HTERT RPE-1 (cell line): ENCODE measurements around the gene TTC14.
"Not testable (repeated sequence)": the region's sequence is repeated elsewhere in the genome, so short reads cannot be mapped to it uniquely, and the experiment has no call there.

Experiments used
- in situ Hi-C: fragments of 300-500 bp; cut with MboI; formaldehyde crosslinking; loops from 4 replicates; pipeline ENCODE4 v1.14.3; 2020; ENCODE audit warnings: low sequenced_read_pairs

Gene TTC14, protein sequence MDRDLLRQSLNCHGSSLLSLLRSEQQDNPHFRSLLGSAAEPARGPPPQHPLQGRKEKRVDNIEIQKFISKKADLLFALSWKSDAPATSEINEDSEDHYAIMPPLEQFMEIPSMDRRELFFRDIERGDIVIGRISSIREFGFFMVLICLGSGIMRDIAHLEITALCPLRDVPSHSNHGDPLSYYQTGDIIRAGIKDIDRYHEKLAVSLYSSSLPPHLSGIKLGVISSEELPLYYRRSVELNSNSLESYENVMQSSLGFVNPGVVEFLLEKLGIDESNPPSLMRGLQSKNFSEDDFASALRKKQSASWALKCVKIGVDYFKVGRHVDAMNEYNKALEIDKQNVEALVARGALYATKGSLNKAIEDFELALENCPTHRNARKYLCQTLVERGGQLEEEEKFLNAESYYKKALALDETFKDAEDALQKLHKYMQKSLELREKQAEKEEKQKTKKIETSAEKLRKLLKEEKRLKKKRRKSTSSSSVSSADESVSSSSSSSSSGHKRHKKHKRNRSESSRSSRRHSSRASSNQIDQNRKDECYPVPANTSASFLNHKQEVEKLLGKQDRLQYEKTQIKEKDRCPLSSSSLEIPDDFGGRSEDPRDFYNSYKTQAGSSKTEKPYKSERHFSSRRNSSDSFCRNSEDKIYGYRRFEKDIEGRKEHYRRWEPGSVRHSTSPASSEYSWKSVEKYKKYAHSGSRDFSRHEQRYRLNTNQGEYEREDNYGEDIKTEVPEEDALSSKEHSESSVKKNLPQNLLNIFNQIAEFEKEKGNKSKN

DNA sequence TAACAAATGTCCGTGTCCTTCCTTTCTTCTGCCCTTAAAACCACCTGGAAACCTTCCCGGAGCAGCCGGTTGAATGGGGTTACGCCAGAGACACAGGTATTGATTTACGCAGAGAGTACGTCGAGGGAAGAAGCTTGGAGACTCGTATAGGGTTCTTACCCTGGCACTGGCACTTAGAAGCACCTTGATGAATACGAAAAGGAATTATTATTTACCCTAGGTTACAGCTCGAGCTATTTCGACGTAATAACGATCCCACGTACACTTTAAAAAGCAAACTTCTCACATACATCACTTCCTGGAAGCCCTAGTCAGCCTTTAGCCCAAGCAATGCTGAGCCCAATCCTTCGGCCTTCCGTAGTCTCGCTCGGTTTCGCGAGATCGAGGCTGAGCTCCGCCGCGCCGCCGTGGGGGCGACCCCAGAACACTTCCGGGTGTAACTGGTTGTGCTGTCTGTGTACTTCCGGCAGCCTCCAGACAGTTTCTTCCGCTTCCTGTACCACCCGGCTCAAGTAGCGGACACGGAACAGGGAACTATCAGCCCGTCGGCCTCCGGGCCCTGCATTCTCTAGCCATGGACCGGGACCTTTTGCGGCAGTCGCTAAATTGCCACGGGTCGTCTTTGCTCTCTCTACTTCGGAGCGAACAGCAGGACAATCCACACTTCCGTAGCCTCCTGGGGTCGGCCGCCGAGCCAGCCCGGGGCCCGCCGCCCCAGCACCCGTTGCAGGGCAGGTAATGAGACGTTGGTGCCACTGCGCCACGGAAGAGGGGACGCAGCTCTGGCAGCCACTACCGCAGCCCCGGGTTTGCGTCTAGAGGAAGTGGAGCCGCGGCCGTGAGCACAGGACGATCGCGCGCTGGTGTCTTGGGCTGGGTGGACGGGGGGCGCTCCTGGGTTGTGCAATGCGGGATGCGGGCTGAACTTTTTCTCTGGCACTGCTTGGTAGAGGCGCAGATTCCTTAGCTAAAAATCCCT, at the start of gene TTC14:
TTC14 (plus strand) TSS at position 476 of the 979 bp plus-strand sequence; CDS start at position 575, 99 bp downstream.
- in situ Hi-C loops: no loop called here

DNA sequence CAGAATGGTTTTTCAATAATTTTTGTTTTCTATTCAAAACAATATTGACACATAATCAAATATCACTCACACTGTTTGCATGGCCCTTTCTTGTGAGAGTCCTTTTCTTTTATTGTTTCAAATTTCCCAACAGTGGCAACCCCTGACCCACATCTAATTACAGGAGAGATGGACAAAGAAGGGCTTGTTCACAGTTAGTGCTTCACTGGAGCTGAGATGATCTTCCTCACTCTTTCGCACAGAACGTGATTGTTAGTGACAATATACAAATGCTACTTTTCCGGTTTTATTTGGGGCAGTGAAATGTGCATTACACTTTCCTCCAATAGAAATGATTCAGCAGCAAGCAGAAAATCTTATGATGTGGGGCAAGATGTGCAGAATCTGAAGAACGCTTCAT, 38.6 kb upstream of the TTC14 start:
- in situ Hi-C loops: no loop called here

DNA sequence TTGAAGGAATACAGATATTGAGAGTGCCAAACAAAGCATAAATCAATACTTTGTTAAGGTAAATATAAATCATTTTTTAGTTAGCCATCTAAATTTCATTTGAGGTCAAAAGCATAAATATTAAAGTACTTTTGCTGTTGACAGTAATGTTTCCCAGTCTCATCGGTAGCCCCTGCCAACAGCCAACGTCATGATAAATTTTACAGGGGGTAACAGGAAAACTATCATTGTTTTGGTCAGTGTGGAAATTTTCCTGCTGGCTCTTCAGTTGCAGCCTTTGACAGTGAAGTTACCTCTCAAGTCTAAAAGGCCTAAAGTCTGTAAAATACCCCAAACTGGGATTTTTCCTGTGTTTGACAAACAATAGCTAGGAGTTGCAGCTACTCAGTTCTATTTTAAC, 37.3 kb upstream of the TTC14 start:
- in situ Hi-C loops: no loop called here

DNA sequence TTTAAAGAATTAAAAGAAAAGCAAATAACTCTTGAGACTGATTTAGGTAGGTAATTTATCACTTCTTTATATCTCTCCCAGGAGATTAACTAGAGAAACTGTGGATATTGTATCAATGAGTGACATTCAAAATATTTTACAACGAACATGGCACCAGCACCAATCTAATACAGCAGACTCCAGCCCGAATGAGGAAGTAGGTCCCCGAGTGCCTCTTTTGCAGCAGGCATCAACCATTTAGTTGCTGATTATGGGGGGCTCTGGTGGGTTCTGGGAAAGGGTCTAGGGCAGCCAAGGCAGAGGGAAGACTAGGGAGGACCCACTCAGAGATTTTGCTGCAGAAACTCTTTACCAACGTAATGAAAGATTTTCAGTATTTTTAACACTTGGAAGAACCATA, 31.7 kb upstream of the TTC14 start:
- in situ Hi-C loops: no loop called here

DNA sequence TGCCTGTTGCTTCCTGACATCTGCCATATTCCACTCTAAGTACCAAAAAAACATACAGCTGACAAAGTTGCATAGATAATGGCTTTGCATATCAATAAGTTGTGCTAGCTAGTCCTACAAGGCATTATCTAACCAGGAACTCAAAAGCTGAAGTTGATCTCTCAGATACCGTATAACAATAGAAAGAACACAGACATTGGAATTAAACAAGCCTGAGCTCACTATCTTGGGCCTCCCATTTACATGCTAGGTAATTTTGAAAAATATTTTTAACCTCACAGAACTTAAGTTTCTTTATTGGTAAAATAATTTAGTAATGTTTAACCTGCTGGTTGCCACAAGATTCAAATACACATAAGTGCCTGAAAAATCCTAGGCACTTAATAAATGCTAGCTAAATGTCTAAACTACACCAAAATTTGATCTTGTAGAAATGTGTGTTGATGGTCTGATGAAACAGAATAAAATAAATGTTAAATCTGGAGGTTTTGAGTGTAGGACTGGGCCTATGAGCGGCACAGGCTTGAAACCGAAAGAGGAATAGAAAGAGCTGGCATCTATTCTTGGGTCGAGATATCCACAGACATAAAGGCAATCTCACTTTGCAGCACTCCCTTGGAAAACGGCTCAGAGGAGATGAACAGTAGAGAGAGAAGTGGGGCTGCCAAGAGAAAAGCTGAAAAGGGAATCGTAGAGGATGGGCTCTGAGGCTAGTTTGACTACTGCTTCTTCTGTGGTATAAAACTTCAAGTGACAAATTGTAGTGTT, 29.9 kb upstream of the TTC14 start:
- in situ Hi-C loops: no loop called here

DNA sequence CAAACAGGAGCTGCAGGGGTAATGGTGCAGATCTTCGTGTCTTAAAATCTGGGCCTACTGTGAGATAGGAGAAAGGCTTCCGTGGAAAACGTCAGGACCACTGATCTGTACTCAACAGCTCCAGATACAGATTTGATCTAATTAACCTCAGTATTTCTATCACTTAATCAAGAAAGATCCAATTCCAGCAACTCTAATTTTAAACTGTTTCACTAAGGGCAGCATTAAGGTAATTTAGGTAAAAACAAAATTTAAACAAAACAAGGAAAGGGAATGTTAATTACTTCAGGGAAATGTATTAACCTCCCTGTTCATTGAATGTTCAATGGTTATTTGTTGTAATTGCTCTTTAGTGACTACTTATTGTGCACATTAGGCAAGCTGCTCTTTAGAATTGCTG, 26.4 kb upstream of the TTC14 start:
- in situ Hi-C loops: no loop called here

DNA sequence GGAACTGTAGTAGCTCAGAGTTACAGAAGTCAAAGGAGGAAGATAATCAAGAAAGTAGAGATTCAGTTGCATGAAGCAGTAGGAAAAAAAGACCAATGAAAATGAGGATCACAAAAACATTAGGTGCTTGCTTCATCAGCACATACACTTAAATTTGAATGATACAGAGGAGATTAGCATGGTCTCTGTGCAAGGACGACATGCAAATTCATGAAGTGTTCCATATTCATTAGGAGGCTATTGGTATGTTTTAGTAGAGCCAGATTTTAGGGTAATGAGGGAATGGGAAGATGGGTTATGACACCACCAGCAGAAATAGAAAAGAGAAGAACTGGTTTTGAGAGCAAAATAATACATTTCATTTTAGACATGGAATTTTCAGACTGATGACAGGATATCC, 21.0 kb upstream of the TTC14 start:
- in situ Hi-C loops: no loop called here

DNA sequence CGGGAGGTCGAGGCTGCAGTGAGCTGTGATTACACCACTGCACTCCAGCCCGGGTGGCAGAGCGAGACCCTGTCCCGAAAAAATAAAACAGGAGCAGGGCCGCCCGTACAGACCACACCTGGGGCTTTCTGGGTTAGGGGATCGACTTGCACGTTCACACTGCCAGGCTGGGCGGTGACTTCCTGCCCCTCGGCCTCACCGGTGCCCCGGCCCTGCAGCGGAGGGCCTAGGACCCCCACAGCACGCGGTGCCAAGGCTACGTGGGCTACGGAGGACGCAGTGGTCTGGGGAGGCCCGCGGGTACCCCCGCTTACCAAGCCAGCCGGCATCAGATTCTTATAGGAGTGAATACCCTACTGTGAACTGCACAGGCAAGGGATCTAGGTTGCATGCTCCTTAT, 11.6 kb upstream of the TTC14 start:
- in situ Hi-C loops: no loop called here

DNA sequence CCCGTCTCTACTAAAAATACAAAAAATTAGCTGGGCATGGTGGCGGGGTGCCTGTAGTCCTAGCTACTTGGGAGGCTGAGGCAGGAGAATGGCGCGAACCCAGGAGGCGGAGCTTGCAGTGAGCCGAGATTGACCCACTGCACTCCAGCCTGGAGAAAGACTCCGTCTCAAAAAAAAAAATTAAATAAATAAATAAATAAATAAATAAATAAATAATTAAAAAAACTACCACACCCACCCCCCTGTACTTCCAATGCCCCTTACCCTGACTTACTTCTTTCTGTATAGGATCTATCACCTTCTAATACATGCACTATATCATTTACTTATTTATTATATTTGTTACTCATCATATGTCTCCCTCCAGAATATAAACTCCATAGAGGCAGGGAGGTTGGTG, 8.3 kb upstream of the TTC14 start:
- in situ Hi-C loops: not testable (repeated sequence)

DNA sequence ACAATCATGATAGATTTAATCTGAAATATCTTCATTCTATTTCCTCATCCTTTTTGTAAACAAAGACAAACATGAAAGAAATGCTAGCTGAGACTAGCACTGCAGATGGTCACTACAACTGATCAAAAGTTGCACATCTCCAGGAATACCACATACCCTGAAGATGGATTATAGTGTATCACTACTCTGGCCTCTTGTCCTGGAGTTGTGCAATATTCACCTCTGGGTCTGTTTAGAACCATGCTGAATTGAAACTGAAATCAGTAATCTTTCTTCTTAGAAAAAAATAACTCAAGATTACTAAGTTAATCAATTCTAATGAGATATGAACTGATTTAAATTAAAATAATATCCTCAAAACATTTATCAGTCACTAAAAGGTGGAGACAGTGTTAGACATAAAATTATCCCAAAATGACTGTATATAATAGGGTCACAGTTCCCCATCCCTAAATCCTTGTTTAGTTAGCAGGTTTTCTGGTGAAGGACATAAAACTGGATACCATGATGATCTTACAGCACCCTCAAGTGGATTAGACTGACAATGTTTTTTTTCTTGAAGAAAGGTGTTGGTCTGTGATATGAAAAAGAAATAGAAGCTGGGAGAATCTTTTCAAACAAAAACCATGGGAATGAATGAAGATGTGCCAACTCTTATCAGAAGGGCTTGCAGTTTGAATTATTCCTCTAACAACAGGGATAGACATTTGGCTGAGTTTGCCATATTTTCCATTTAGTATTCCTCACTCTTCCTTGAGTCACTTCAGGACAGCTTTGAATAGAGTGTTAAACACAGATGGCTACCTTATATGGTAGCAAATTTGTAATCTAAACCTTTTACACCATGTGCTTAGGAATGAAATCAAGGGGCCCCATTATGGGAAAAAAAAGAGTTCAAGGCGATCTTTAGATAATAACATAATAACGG, 7.1 kb upstream of the TTC14 start:
- in situ Hi-C loops: no loop called here

DNA sequence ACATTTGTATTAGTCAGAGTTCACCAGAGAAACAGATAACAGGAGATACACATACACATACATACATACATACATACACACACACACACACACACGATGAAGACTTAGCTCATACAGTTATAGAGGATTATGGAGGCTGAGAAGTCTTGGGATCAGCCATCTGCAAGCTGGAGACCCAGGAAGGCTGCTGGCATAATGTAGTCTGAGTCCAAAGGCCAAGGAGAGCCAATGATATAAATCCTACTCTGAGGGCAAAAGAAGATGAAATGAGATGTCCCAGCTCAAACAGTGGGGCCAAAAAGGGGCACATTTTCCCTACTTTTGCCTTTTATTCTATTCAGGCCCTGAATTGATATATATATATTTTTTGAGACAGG, 6.4 kb upstream of the TTC14 start:
- in situ Hi-C loops: no loop called here

DNA sequence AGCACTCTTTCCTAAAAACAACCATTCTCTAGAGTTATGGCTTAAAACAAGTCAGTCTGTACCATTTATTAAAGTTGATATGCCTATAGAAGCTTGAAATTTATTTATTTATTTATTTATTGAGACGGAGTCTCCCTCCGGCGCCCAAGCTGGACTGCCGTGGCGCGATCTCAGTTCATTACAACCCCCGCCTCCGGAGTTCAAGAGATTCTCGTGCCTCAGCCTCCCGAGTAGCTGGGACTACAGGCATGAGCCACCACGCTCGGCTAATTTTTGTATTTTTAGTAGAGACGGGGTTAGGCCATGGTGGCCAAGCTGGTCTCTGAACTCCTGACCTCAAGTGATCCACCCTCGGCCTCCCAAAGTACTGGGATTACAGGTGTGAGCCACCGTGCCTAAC, 1.5 kb upstream of the TTC14 start:
- in situ Hi-C loops: no loop called here

DNA sequence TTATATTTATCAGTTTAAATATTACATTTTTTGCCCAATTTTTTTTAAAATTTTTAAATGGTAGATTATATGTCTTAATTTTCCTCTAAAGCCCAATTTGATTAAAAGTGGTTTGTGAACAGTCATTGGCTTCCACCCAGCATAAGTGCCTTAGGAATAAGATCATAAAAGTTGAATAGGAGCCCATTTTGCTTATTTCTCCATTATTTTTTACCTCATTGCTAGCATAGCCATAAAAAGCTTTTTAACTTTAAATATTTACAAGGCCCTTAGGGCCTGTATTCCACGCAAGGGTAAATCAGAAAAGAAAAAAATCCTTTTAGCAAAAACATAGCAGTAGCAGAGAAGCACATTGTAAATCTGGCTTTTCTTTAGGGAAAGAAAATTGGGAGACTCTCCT, 9.0 kb downstream of the TTC14 start:
- in situ Hi-C loops: no loop called here

DNA sequence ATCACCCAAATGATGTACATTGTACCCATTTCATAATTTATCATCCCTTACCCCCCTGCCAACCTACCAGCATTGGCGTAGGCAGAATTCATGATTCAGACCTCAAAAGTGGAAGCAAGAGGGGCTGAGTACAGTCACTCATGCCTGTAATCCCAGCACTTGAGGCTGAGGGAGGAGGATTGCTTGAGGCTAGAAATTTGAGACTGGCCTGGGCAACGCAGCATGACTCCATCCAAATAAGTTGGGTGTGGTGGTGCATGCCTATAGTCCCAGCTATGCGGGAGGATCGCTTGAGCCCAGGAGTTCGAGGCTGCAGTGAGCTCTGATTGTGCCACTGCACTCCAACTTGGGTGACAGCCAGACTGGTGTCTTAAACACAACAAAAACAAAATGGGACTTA, 10.4 kb downstream of the TTC14 start:
- in situ Hi-C loops: no loop called here

DNA sequence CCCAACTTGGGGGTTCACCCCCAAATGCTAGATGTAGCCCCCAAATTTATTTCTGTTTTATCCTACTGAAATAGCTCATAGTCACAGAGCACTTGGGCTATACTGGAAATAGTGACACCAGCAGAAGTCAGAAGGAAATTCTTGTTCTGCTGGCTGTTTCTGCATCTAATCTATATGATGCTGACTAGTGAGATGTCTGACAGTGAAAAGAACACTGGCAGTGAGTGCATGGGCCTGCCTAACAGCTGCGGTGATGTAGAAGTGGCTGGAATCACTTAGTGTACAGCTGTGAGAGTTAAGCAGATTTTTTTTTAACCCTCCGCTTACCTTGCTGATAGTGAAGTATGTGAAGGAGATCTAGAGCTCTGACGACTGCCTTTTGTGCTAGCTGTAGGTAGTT, 14.0 kb downstream of the TTC14 start:
- in situ Hi-C loops: no loop called here

DNA sequence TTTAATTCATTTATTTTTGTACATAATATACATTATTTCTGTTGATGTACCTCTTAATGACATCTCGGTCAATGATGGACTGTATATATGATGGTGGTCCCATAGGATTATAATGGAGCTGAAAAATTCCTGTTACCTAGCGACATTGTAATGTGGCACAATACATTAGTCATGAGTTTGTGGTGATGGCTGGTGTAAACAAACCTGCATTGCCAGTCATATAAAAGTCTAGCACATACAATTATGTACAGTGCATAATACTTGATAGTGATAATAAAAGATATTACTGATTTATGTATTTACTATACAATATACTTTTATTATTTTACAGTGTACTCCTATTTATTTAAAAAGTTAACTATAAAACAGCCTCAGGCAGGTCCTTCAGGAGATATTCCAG, 15.1 kb downstream of the TTC14 start:
- in situ Hi-C loops: no loop called here

DNA sequence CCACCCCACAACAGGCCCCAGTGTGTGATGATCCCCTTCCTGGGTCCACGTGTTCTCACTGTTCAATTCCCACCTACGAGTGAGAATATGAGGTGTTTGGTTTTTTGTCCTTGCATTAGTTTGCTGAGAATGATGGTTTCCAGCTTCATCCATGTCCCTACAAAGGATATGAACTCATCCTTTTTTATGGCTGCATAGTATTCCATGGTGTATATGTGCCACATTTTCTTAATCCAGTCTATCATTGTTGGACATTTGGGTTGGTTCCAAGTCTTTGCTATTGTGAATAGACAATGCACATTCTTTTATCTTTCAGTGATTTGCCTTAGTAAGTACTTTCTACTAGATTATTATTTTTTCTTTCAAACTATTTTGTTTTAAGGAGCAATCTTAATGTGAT, 16.6 kb downstream of the TTC14 start:
- in situ Hi-C loops: not testable (repeated sequence)

DNA sequence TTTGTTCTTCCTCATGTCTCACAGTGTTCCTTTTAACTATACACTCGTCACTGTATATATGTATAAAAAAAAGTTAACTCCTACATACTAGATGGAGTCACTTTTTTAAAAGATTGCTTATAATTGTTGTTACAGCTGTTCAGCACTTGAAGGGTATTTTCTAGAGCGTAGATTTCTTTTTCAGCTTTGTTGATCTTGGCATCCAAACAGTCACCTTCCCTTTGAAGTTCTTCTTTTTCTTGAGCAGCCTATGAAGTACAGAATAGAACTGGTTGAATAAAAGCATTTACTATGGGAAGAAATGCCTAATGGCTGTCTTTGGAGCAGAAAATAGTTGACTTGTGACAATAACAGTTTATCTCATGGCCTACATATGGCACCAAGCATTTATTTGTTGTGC, 17.8 kb downstream of the TTC14 start:
- in situ Hi-C loops: no loop called here

DNA sequence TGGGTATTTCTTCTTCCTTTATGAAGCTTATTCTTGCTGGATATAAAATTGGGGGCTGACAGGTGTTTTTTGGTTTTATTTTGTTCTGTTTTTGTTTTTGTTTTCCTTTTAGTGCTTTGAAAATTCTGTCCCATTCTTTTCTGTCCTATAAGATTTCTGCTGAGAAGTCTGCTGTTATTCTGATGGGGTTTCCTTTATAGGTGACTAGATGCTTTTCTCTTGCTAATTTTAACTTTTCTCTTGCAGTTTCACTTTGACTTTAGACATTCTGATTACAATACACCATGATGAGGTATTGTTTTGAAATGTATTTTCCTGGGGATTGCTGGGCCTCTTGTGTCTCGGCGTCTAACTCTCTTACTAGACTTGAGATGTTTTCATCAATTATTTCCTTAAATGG, 22.8 kb downstream of the TTC14 start:
- in situ Hi-C loops: no loop called here
